Left lung (tissue), 10 donors: ENCODE data around the gene TBX18. TPM values are rescaled to one million over a fixed set of nuclear protein-coding genes. Genes with fewer than 3 reads are reported as not detected.

Experiments used
- ATAC-seq: fragments of 200-7000 bp; cut with Tn5 transposase; one replicate; pipeline ENCODE4 v1.9.1; 2020; ENCODE audit warnings: moderate library complexity
- DNase-seq, 4 donors: peaks; one replicate each; pipeline ENCODE4 v3.0.0-alpha.2; 2013 to 2020
- H3K27ac ChIP-seq, 2 donors: fragments of 200-600 bp; sonication (generic) in 1 of 2; one replicate each; pipeline versions ENCODE4 v1.5.0 to v1.8.0; 2020 to 2021
- H3K27me3 ChIP-seq, 2 donors: fragments of 200-600 bp; sonication (generic) in 1 of 2; one replicate each; pipeline versions ENCODE4 v1.5.0 to v1.8.0; 2020 to 2021
- H3K36me3 ChIP-seq, 2 donors: fragments of 200-600 bp; sonication (generic) in 1 of 2; one replicate each; pipeline versions ENCODE4 v1.5.0 to v1.8.0; 2020 to 2021
- H3K4me1 ChIP-seq, 2 donors: fragments of 200-600 bp; one replicate each; pipeline ENCODE4 v1.8.0; 2021
- H3K4me3 ChIP-seq, 2 donors: fragments of 200-600 bp; sonication (generic) in 1 of 2; one replicate each; pipeline versions ENCODE4 v1.5.0 to v1.8.0; 2020 to 2021; ENCODE audit warnings: mild to moderate bottlenecking in 1 of 2
- H3K9me3 ChIP-seq, 2 donors: fragments of 200-600 bp; sonication (generic) in 1 of 2; one replicate each; pipeline versions ENCODE4 v1.5.0 to v1.8.0; 2020 to 2021
- CTCF ChIP-seq, 2 donors: fragments of 200-600 bp; sonication (generic) in 1 of 2; IDR thresholded peaks; one replicate each; pipeline versions ENCODE4 v1.5.0 to v1.8.0; 2021; ENCODE audit warnings: antibody characterized with exemption in 2 of 2
- intact Hi-C, 2 donors: fragments of 100-400 bp; cut with DNase I; formaldehyde crosslinking; loops; one replicate each; pipeline versions ENCODE4 v1.11.2 to v1.14.2; 2022
- polyA plus RNA-seq, 6 donors: library from polyadenylated mRNA; unstranded; fragments of 120-200 nt; gene quantifications; one replicate each; pipeline ENCODE4 v1.2.1, GENCODE V29; 2013; ENCODE audit not compliant: insufficient read length in 6 of 6
- total RNA-seq, 2 donors: library from RNA; stranded (reverse); fragmentation: NEBNext Ultra II Directional; extraction: Animal tissue kit (Norgen Biotek cat#: 25700); gene quantifications; one replicate each; pipeline ENCODE4 v1.2.1, GENCODE V29; 2021
- donor health status: DM: no; HTN: yes; CAD: no.
- donor health status: DM: no; HTN: no; CAD: no.

The TBX18 gene
- total and polyA plus RNA-seq, 8 donors: 0.27 to 0.60 (median 0.49) TPM; not detected in 1

- Histone ChIP-seq H3K4me3 (no peak overlapping the region), H3K9me3 (no peaks in the 10 kb centered on the region), H3K27me3 (peaks cover 100% of the 10 kb centered on the region in 2 donors), H3K36me3 (no peaks in the 10 kb centered on the region), H3K27ac (no peak overlapping the region), H3K4me1 (peaks cover 8 to 20% of the 10 kb centered on the region in 2 donors)
- TF ChIP-seq CTCF (IDR thresholded peaks at IDR 0.05): no peak
- ATAC-seq (no peak), DNase-seq (no peak)
- intact Hi-C loops: no loop called here
Measured at GRCh38 chr6:84767526-84768201, 3.3 kb upstream of the TBX18 start.

GRCh38 chr6:84766799-84767525, 2.6 kb upstream of the TBX18 start:
- Histone ChIP-seq H3K27me3 (peaks cover 100% of the 10 kb centered on the region in 2 donors), H3K4me1 (peaks cover 8 to 20% of the 10 kb centered on the region in 2 donors), H3K4me3 (no peak overlapping the region), H3K27ac (no peak overlapping the region), H3K9me3 (no peaks in the 10 kb centered on the region), H3K36me3 (no peaks in the 10 kb centered on the region)
- ATAC-seq (no peak), DNase-seq (peak in 1 of 4 donors; percentile 49)
- intact Hi-C loops: no loop called here
- TF ChIP-seq CTCF (IDR thresholded peaks at IDR 0.05): no peak

GRCh38 chr6:84766118-84766798, 1.9 kb upstream of the TBX18 start:
- no peak for TF ChIP-seq CTCF (IDR thresholded peaks at IDR 0.05)
- Histone ChIP-seq H3K4me1 (peaks cover 8 to 20% of the 10 kb centered on the region in 2 donors), H3K27ac (no peak overlapping the region), H3K9me3 (no peaks in the 10 kb centered on the region), H3K36me3 (no peaks in the 10 kb centered on the region), H3K4me3 (no peak overlapping the region), H3K27me3 (peaks cover 100% of the 10 kb centered on the region in 2 donors)
- DNase-seq: peak in 1 of 4 donors; percentile 61
- intact Hi-C loops: no loop called here
- ATAC-seq: no peak

- no peak for TF ChIP-seq CTCF (IDR thresholded peaks at IDR 0.05)
- intact Hi-C loops: no loop called here
- H3K27me3 ChIP-seq: peaks cover 96 to 100% of the 10 kb centered on the region in 2 donors
- no peaks in the 10 kb centered on the region for H3K36me3 ChIP-seq
- H3K9me3 ChIP-seq: no peaks in the 10 kb centered on the region
- peak; percentile 30 for ATAC-seq
- peak overlapping the region; percentile 5 to 6 for H3K4me3 ChIP-seq
- H3K4me1 ChIP-seq: peaks cover 8 to 20% of the 10 kb centered on the region in 2 donors
- DNase-seq: peak in 1 of 4 donors; percentile 71
- H3K27ac ChIP-seq: no peak overlapping the region
Measured at GRCh38 chr6:84763886-84764331, 489 bp downstream of the TBX18 start.
